Thyroid gland (tissue), 4 donors: ENCODE results near the gene CFAP126.

Source experiments
- POLR2A ChIP-seq, 2 donors: fragments of 450-650 bp; IDR thresholded peaks; one replicate each; pipeline ENCODE4 v1.6.1; 2017; ENCODE audit warnings: antibody characterized with exemption in 2 of 2, mild to moderate bottlenecking in 2 of 2, moderate library complexity in 1 of 2
- TF ChIP-seq, protein P1 (sequence below), 6 experiments: fragments of 200-600 bp in 3 of 6; fragments of 450-650 bp in 3 of 6; sonication (generic) in 3 of 6; IDR thresholded peaks; one replicate each; pipeline ENCODE4 v1.5.1; 2016 to 2019; ENCODE audit warnings: antibody characterized with exemption in 6 of 6, mild to moderate bottlenecking in 2 of 6, inconsistent platforms in 1 of 6, moderate library complexity in 1 of 6

- TF ChIP-seq, protein P1, sequence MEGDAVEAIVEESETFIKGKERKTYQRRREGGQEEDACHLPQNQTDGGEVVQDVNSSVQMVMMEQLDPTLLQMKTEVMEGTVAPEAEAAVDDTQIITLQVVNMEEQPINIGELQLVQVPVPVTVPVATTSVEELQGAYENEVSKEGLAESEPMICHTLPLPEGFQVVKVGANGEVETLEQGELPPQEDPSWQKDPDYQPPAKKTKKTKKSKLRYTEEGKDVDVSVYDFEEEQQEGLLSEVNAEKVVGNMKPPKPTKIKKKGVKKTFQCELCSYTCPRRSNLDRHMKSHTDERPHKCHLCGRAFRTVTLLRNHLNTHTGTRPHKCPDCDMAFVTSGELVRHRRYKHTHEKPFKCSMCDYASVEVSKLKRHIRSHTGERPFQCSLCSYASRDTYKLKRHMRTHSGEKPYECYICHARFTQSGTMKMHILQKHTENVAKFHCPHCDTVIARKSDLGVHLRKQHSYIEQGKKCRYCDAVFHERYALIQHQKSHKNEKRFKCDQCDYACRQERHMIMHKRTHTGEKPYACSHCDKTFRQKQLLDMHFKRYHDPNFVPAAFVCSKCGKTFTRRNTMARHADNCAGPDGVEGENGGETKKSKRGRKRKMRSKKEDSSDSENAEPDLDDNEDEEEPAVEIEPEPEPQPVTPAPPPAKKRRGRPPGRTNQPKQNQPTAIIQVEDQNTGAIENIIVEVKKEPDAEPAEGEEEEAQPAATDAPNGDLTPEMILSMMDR (IDR thresholded peaks at IDR 0.05), result no peak
- no peak for TF ChIP-seq POLR2A (IDR thresholded peaks at IDR 0.05)
Measured at GRCh38 chr1:161388639-161389038, 21.0 kb upstream of the CFAP126 start.
